GM23338 (cell line): ENCODE results near the gene R3HDM4. TPM values are rescaled to one million over a fixed set of nuclear protein-coding genes. Genes with fewer than 3 reads are reported as not detected.

Experiments used
- ATAC-seq: fragments of 200-7000 bp; cut with Tn5 transposase; 3 replicates; pipeline ENCODE4 v1.9.1; 2020
- DNase-seq: peaks from one replicate; pipeline ENCODE4 v3.0.0-alpha.2; 2015; ENCODE audit warnings: low spot score
- H2AFZ ChIP-seq: fragments of 200-600 bp; sonication (generic); 2 replicates; pipeline ENCODE4 v1.8.0; 2016; ENCODE audit warnings: antibody characterized with exemption, mild to moderate bottlenecking, moderate library complexity
- H3F3A ChIP-seq: fragments of 200-600 bp; sonication (generic); replicated peaks from 2 replicates; pipeline ENCODE4 v1.8.0; 2017; ENCODE audit warnings: antibody characterized with exemption, mixed run types, low read depth
- H3K27ac ChIP-seq: fragments of 200-600 bp; sonication (generic); 2 replicates; pipeline ENCODE4 v1.6.1; 2016; ENCODE audit warnings: low read depth
- H3K27me3 ChIP-seq: fragments of 200-600 bp; sonication (generic); 2 replicates; pipeline ENCODE4 v1.8.0; 2016; ENCODE audit warnings: mild to moderate bottlenecking, mixed run types, moderate library complexity; ENCODE audit not compliant: insufficient read depth
- H3K36me3 ChIP-seq: fragments of 200-600 bp; sonication (generic); 2 replicates; pipeline ENCODE4 v1.8.0; 2016; ENCODE audit warnings: mild to moderate bottlenecking; ENCODE audit not compliant: insufficient read depth
- H3K4me1 ChIP-seq: fragments of 200-600 bp; sonication (generic); 2 replicates; pipeline ENCODE4 v1.8.0; 2016; ENCODE audit warnings: mild to moderate bottlenecking, moderate library complexity; ENCODE audit not compliant: insufficient read depth
- H3K4me2 ChIP-seq: fragments of 200-600 bp; sonication (generic); 2 replicates; pipeline ENCODE4 v1.7.1; 2017; ENCODE audit warnings: mixed run types
- H3K4me3 ChIP-seq: fragments of 200-600 bp; sonication (generic); 2 replicates; pipeline ENCODE4 v1.6.1; 2016; ENCODE audit warnings: mixed run types
- H3K79me2 ChIP-seq: fragments of 200-600 bp; sonication (generic); replicated peaks from 2 replicates; pipeline ENCODE4 v1.8.0; 2017; ENCODE audit warnings: mild to moderate bottlenecking; ENCODE audit not compliant: insufficient read depth
- H3K9me2 ChIP-seq: fragments of 200-600 bp; sonication (generic); 2 replicates; pipeline ENCODE4 v1.8.0; 2017; ENCODE audit not compliant: insufficient read depth
- H4K20me1 ChIP-seq: fragments of 200-600 bp; sonication (generic); replicated peaks from 2 replicates; pipeline ENCODE4 v1.8.0; 2017; ENCODE audit warnings: mild to moderate bottlenecking; ENCODE audit not compliant: insufficient read depth
- H3K27ac Mint-ChIP-seq: 2 replicates; pipeline ENCODE4 v1.8.0; 2020; ENCODE audit warnings: inconsistent platforms, mild to moderate bottlenecking, moderate library complexity, mixed read lengths
- H3K27me3 Mint-ChIP-seq: 3 replicates; pipeline ENCODE4 v1.8.0; 2022; ENCODE audit warnings: low read depth, mild to moderate bottlenecking, moderate library complexity, mixed read lengths, inconsistent platforms; ENCODE audit not compliant: insufficient read depth, poor library complexity
- H3K36me3 Mint-ChIP-seq: 3 replicates; pipeline ENCODE4 v1.8.0; 2021; ENCODE audit warnings: low read depth, mild to moderate bottlenecking, inconsistent platforms, moderate library complexity, mixed read lengths
- H3K4me1 Mint-ChIP-seq: 3 replicates; pipeline ENCODE4 v1.8.0; 2020; ENCODE audit warnings: mild to moderate bottlenecking, inconsistent platforms, mixed read lengths
- H3K4me3 Mint-ChIP-seq: 3 replicates; pipeline ENCODE4 v1.8.0; 2021; ENCODE audit warnings: moderate library complexity, mild to moderate bottlenecking, inconsistent platforms, mixed read lengths
- H3K9me3 Mint-ChIP-seq: 3 replicates; pipeline ENCODE4 v1.8.0; 2020; ENCODE audit warnings: moderate library complexity, mild to moderate bottlenecking, inconsistent platforms, mixed read lengths
- ETS1 ChIP-seq: IDR thresholded peaks from 2 replicates; pipeline ENCODE4 v1.6.1; 2016; ENCODE audit warnings: antibody characterized with exemption
- EZH2 ChIP-seq: fragments of 200-600 bp; sonication (generic); IDR thresholded peaks from one replicate; pipeline ENCODE4 v1.8.0; 2017; ENCODE audit warnings: antibody characterized with exemption, mild to moderate bottlenecking, low read depth; ENCODE audit not compliant: unreplicated experiment
- JUNB ChIP-seq: IDR thresholded peaks from one replicate; pipeline ENCODE4 v1.6.1; 2016; ENCODE audit warnings: antibody characterized with exemption; ENCODE audit not compliant: unreplicated experiment
- NANOG ChIP-seq: IDR thresholded peaks from 2 replicates; pipeline ENCODE4 v1.6.1; 2016; ENCODE audit warnings: antibody characterized with exemption, borderline replicate concordance
- STAT1 ChIP-seq: IDR thresholded peaks from one replicate; pipeline ENCODE4 v1.6.1; 2016; ENCODE audit warnings: antibody characterized with exemption; ENCODE audit not compliant: unreplicated experiment
- ZNF114 ChIP-seq: fragments of 250-450 bp; sonication (Bioruptor Pico); IDR thresholded peaks from 2 replicates; pipeline ENCODE4 v1.5.0; 2020; ENCODE audit warnings: mild to moderate bottlenecking, moderate library complexity
- ZNF462 ChIP-seq: fragments of 250-450 bp; sonication (Bioruptor Pico); IDR thresholded peaks from 2 replicates; pipeline ENCODE4 v1.5.0; 2020; ENCODE audit warnings: mild to moderate bottlenecking, moderate library complexity
- polyA plus RNA-seq: library from polyadenylated mRNA; unstranded; fragments of >200 nt; fragmentation: Nextera tagmentation; extraction: Ambion mirVana; gene quantifications from 2 replicates; pipeline ENCODE4 v1.2.1, GENCODE V29; 2016
- total RNA-seq: library from RNA; depleted of rRNA; stranded (reverse); fragments of >200 nt; shearing (Covaris generic); gene quantifications from 2 replicates; pipeline ENCODE4 v1.2.3, GENCODE V29; 2014

The R3HDM4 gene
- total and polyA plus RNA-seq, 2 experiments from 2014 or later = 76.5 to 87.1 TPM

- TF ChIP-seq ZNF462 (CRISPR knock-in tag) (no peak), ZNF114 (CRISPR knock-in tag) (no peak), JUNB (no peak)
Observed at GRCh38 chr19:952049-952679, 39.1 kb upstream of the R3HDM4 start (continued).

- H3K36me3 Mint-ChIP-seq = peaks cover 2% of the 10 kb centered on the region; the same call in 1 of the 3 replicates
- peaks cover 2% of the 10 kb centered on the region; the same call in 1 of the 2 replicates for H4K20me1 ChIP-seq
Observed at GRCh38 chr19:950352-951066, 37.5 kb upstream of the R3HDM4 start.

More at GRCh38 chr19:950352-951066, 37.5 kb upstream of the R3HDM4 start:
- Histone ChIP-seq H2AFZ (no peak overlapping the region), H3K36me3 (no peaks in the 10 kb centered on the region), H3F3A (0 out of 2 replicates have a peak, but pooled peaks cover 10% of the 10 kb centered on the region), H3K4me1 (peaks cover 25% of the 10 kb centered on the region), H3K4me3 (no peak overlapping the region), H3K9me2 (no peaks in the 10 kb centered on the region), H3K79me2 (peaks cover 46% of the 10 kb centered on the region), H3K27me3 (no peaks in the 10 kb centered on the region), H3K27ac (no peak overlapping the region), H3K4me2 (no peak overlapping the region)
- peaks cover 14% of the 10 kb centered on the region for H3K27me3 Mint-ChIP-seq
- TF ChIP-seq ZNF462 (CRISPR knock-in tag) = no peak
- TF ChIP-seq ETS1 = no peak
- no peak for TF ChIP-seq EZH2
- TF ChIP-seq NANOG = no peak
- no peak for TF ChIP-seq STAT1
- no peak for DNase-seq
- peaks cover 13% of the 10 kb centered on the region; the same call in 2 of the 3 replicates for H3K4me1 Mint-ChIP-seq
- peak overlapping the region; percentile 89 for H3K27ac Mint-ChIP-seq
- no peak overlapping the region for H3K4me3 Mint-ChIP-seq
- no peak for ATAC-seq
- no peaks in the 10 kb centered on the region for H3K9me3 Mint-ChIP-seq
